Measurements from ENCODE around the gene ADSS1.

ADSS1 gene

GRCh38 chr14:104687601-104688504 lies 36.2 kb upstream of the ADSS1 start:
- no peak for DNase-seq

GRCh38 chr14:104688505-104689108 lies 35.4 kb upstream of the ADSS1 start:
- DNase-seq: no peak

GRCh38 chr14:104689109-104689880 lies 34.7 kb upstream of the ADSS1 start, which contains the start of gene INF2:
TSS of gene INF2 (plus strand) at chr14:104689618. CDS start at chr14:104701366, 11,748 bp downstream.
- peak; percentile 53 to 64 for DNase-seq

- no peak for DNase-seq
These were observed 33.9 kb upstream of the ADSS1 start for GRCh38 chr14:104689881-104690711.

- no peak for DNase-seq
These were observed 33.1 kb upstream of the ADSS1 start for GRCh38 chr14:104690861-104691455.

GRCh38 chr14:104691546-104692260 lies 32.3 kb upstream of the ADSS1 start:
- no peak for DNase-seq

- no peak for DNase-seq
These were observed 31.6 kb upstream of the ADSS1 start for GRCh38 chr14:104692261-104692938.

GRCh38 chr14:104692939-104693315 lies 31.1 kb upstream of the ADSS1 start:
- no peak for DNase-seq

- no peak for DNase-seq
These were observed 30.3 kb upstream of the ADSS1 start for GRCh38 chr14:104693482-104694431.

GRCh38 chr14:104694475-104694950 lies 29.5 kb upstream of the ADSS1 start:
- no peak for DNase-seq

GRCh38 chr14:104694991-104695659 lies 28.9 kb upstream of the ADSS1 start:
- DNase-seq: peak; percentile 23 to 34

- DNase-seq: no peak
These were observed 28.4 kb upstream of the ADSS1 start for GRCh38 chr14:104695660-104696000.

- no peak for DNase-seq
These were observed 27.2 kb upstream of the ADSS1 start for GRCh38 chr14:104696671-104697316.

GRCh38 chr14:104697317-104697703 lies 26.7 kb upstream of the ADSS1 start:
- no peak for DNase-seq

GRCh38 chr14:104697892-104698583 lies 26.0 kb upstream of the ADSS1 start:
- DNase-seq: no peak

- no peak for DNase-seq
These were observed 25.2 kb upstream of the ADSS1 start for GRCh38 chr14:104698688-104699425.

GRCh38 chr14:104699426-104699748 lies 24.6 kb upstream of the ADSS1 start:
- no peak for DNase-seq
